ENCODE data around the gene COQ3. TPM values are rescaled to one million over a fixed set of nuclear protein-coding genes. Genes with fewer than 3 reads are reported as not detected.

The COQ3 gene
- total and polyA plus RNA-seq, 2 of the 4 experiments (the other 2 are of a cell fraction) = 8.2 to 8.9 TPM

GRCh38 chr6:99425647-99426450, 31.9 kb upstream of the COQ3 start:
- Histone ChIP-seq H3K9me1 (ENCODE audit: insufficient read depth, low read length) (0 out of 2 replicates have a peak, but pooled peaks cover 2% of the 10 kb centered on the region), H3K9me3 (ENCODE audit: control insufficient read depth, insufficient read depth, low read length) (no peaks in the 10 kb centered on the region), H4K5ac (ENCODE audit: low read depth, low read length) (peak overlapping the region; percentile 96), H2BK20ac (ENCODE audit: low read depth, low read length) (peak overlapping the region; percentile 58; the same call in 1 of the 2 replicates), H3K9ac (ENCODE audit: low read depth, low read length) (peak overlapping the region; percentile 95), H3K4ac (ENCODE audit: low read depth, low read length) (peak overlapping the region; percentile 91), H4K20me1 (ENCODE audit: insufficient read depth, low read length) (peaks cover 42% of the 10 kb centered on the region), H3K27me3 (ENCODE audit: control insufficient read depth, insufficient read depth, low read length) (no peaks in the 10 kb centered on the region), H2AFZ (replicated peaks; ENCODE audit: low read length, poor library complexity) (peak overlapping the region; percentile 91), H2BK5ac (ENCODE audit: low read depth, low read length, poor library complexity, severe bottlenecking) (peak overlapping the region; percentile 90), H2AK5ac (ENCODE audit: low read depth, low read length) (peak overlapping the region; percentile 16; the same call in 1 of the 2 replicates), H3K4me2 (ENCODE audit: low read depth, low read length) (peak overlapping the region; percentile 79), H2BK15ac (ENCODE audit: low read depth, low read length) (peak overlapping the region; percentile 66; the same call in 2 of the 3 replicates), H3K14ac (replicated peaks; ENCODE audit: low read depth, low read length) (peak overlapping the region; percentile 94), H3K36me3 (ENCODE audit: control insufficient read depth, insufficient read depth, low read length) (no peaks in the 10 kb centered on the region), H3K56ac (ENCODE audit: extremely low read depth, insufficient read depth, low read length) (peak overlapping the region; percentile 90), H2BK120ac (ENCODE audit: low read depth, low read length) (peak overlapping the region; percentile 74), H3K23ac (ENCODE audit: low read depth, low read length) (peak overlapping the region; percentile 89), H2AK9ac (replicated peaks; ENCODE audit: low read depth, low read length, poor library complexity) (peak overlapping the region; percentile 63), H4K8ac (ENCODE audit: low read depth in 2 of 2, low read length in 2 of 2) (peak overlapping the region; percentile 92 to 93), H4K91ac (ENCODE audit: insufficient read depth, low read depth, low read length) (peak overlapping the region; percentile 87), H3K18ac (ENCODE audit: low read depth, low read length) (peak overlapping the region; percentile 95), H3K27ac (ENCODE audit: insufficient read depth, low read length) (peak overlapping the region; percentile 92), H3K4me1 (ENCODE audit: control insufficient read depth, insufficient read depth, low read length) (peaks cover 2% of the 10 kb centered on the region), H3K4me3 (ENCODE audit: insufficient read depth, low read depth, low read length) (peak overlapping the region; percentile 52), H3K79me1 (ENCODE audit: low read depth in 1 of 2, low read length in 2 of 2) (peaks cover 5 to 37% of the 10 kb centered on the region in 2 experiments)
- intact Hi-C loops (cut with micrococcal nuclease) (loop anchor here (1.0 to 5.0 kb wide), 3 partner anchors 92 to 141 kb away; partner anchors contain the start of gene CCNC), in situ Hi-C loops (cut with MboI; ENCODE audit: low sequenced_read_pairs) (no loop called here), dilution Hi-C loops (cut with HindIII; ENCODE audit: low sequenced_read_pairs, unreplicated experiment) (no loop called here)
- WGBS, 2 experiments (ENCODE audit: extremely low coverage in 2 of 2, insufficient read length in 1 of 2) = 0% methylated on average over 3 of the region's 29 CpGs; no CpG with 5 or more reads in 1 of the 2 experiments
- POLR2A ChIA-PET (ENCODE audit: unreplicated experiment) = interaction anchor here (0.6 to 1.0 kb wide), 2 partner anchors 8 to 32 kb away, joined by 3 read pairs; no protein-coding TSS in a partner anchor
- no TSS peak for BruUV-seq (replicated peaks)
- CTCF ChIA-PET = interaction anchor here (0.6 to 0.9 kb wide), 5 partner anchors 9 to 95 kb away, joined by 3 to 4 read pairs (median 3); no protein-coding TSS in a partner anchor
- DNase-seq (peak; percentile 89), ATAC-seq (ENCODE audit: low read depth) (peak; percentile 66)
- TF ChIP-seq MAZ (IDR thresholded peaks at IDR 0.05; ENCODE audit: borderline replicate concordance, low read depth, low read length) = no peak
- TF ChIP-seq FOS (IDR thresholded peaks at IDR 0.05; ENCODE audit: low read depth, low read length) = no peak
- no peak for TF ChIP-seq MAFK (IDR thresholded peaks at IDR 0.05; ENCODE audit: low read depth, low read length)
- peak; percentile 69; the same call in 1 of the 2 replicates for TF ChIP-seq CEBPB (IDR thresholded peaks at IDR 0.05; ENCODE audit: low read depth, low read length)
- no peak for TF ChIP-seq RCOR1 (IDR thresholded peaks at IDR 0.05; ENCODE audit: insufficient replicate concordance, low read length)
- peak; percentile 28; the same call in 1 of the 2 replicates for TF ChIP-seq RAD21 (IDR thresholded peaks at IDR 0.05; ENCODE audit: low read length)
- peak; percentile 30; the same call in 1 of the 2 replicates for TF ChIP-seq MXI1 (IDR thresholded peaks at IDR 0.05; ENCODE audit: borderline replicate concordance, low read depth, low read length)
- TF ChIP-seq CTCF (conservative IDR thresholded peaks at IDR 0.05; ENCODE audit: low read depth, low read length) = peak; percentile 54
- peak; percentile 24; the same call in 1 of the 2 replicates for TF ChIP-seq SMC3 (IDR thresholded peaks at IDR 0.05; ENCODE audit: low read depth, low read length)
- TF ChIP-seq NFE2L2 (IDR thresholded peaks at IDR 0.05; ENCODE audit: low read depth, low read length) = no peak
- TF ChIP-seq USF2 (IDR thresholded peaks at IDR 0.05; ENCODE audit: low read depth, low read length) = no peak
- TF ChIP-seq BHLHE40 (IDR thresholded peaks at IDR 0.05; ENCODE audit: low read depth, low read length) = peak; percentile 38; the same call in 1 of the 2 replicates
